ENCODE data around the gene AGAP2. TPM values are rescaled to one million over a fixed set of nuclear protein-coding genes. Genes with fewer than 3 reads are reported as not detected.

AGAP2 gene
- total and polyA plus RNA-seq, 2 of the 8 experiments (the other 6 are each of a cell fraction or from before 2014, with no cell fraction given), result 1.5 TPM

GRCh38 chr12:57744777-57745484, 6.4 kb upstream of the AGAP2 start, which contains the start of gene TSPAN31 (continued):
- TF ChIP-seq USF2 (IDR thresholded peaks at IDR 0.05; ENCODE audit: low read length), result no peak
- TF ChIP-seq EP300 (IDR thresholded peaks at IDR 0.05; ENCODE audit: borderline replicate concordance in 1 of 2, low read depth in 2 of 2, low read length in 2 of 2), result no peak; a peak in 1 of 3 replicates
- TF ChIP-seq POU5F1 (IDR thresholded peaks at IDR 0.05; ENCODE audit: low read depth, low read length), result no peak
- TF ChIP-seq TAF1 (IDR thresholded peaks at IDR 0.05; ENCODE audit: low read depth, low read length), result peak; percentile 56
- TF ChIP-seq CREB1 (IDR thresholded peaks at IDR 0.05), result peak; percentile 13
- TF ChIP-seq RBBP5 (IDR thresholded peaks at IDR 0.05; ENCODE audit: borderline replicate concordance, low read depth, low read length), result peak; percentile 52; the same call in 1 of the 2 replicates
- peak; percentile 62 for TF ChIP-seq JUND (IDR thresholded peaks at IDR 0.05; ENCODE audit: low read length)
- peak; percentile 65; the same call in 1 of the 2 replicates for TF ChIP-seq SP4 (IDR thresholded peaks at IDR 0.05; ENCODE audit: low read length)
- no peak for TF ChIP-seq RFX5 (IDR thresholded peaks at IDR 0.05; ENCODE audit: borderline replicate concordance, low read depth, low read length)
- TF ChIP-seq CEBPB (IDR thresholded peaks at IDR 0.05; ENCODE audit: low read depth, low read length), result 0 out of 2 replicates have a peak, but pooled peaks have one; percentile 68
- TF ChIP-seq SP2 (IDR thresholded peaks at IDR 0.05; ENCODE audit: low read length), result no peak; the same call in 1 of the 2 replicates
- peak; percentile 86 for TF ChIP-seq PHF8 (conservative IDR thresholded peaks at IDR 0.05; ENCODE audit: low read depth, low read length)
- TF ChIP-seq ATF2 (IDR thresholded peaks at IDR 0.05; ENCODE audit: low read length), result peak; percentile 98
- TF ChIP-seq MAX (IDR thresholded peaks at IDR 0.05), result peak; percentile 36; the same call in 1 of the 2 replicates
- no peak for TF ChIP-seq E2F6 (IDR thresholded peaks at IDR 0.05)
- TF ChIP-seq RAD21 (IDR thresholded peaks at IDR 0.05 in 1 of 2, conservative IDR thresholded peaks at IDR 0.05 in 1 of 2; ENCODE audit: low read depth in 2 of 2, low read length in 2 of 2), result no peak
- no peak for TF ChIP-seq BCL11A (IDR thresholded peaks at IDR 0.05; ENCODE audit: low read depth in 2 of 2, low read length in 2 of 2)
- no peak for TF ChIP-seq BRCA1 (IDR thresholded peaks at IDR 0.05; ENCODE audit: low read depth, low read length)
- TF ChIP-seq NANOG (IDR thresholded peaks at IDR 0.05; ENCODE audit: insufficient read depth, low read depth, low read length, poor library complexity, severe bottlenecking), result no peak
- peak; percentile 36; the same call in 1 of the 2 replicates for TF ChIP-seq KDM1A (IDR thresholded peaks at IDR 0.05; ENCODE audit: borderline replicate concordance, low read length)
